ENCODE results near the gene ECM1. TPM values are rescaled to one million over a fixed set of nuclear protein-coding genes. Genes with fewer than 3 reads are reported as not detected.
A peak's percentile ranks its signal among the peaks of the same experiment; 100 is the strongest.

The ECM1 gene
- total and polyA plus RNA-seq, 2 experiments from 2014 or later = 160 to 282 TPM

- H3K27ac ChIP-seq = peak overlapping the region; percentile 65
- H4K20me1 ChIP-seq (ENCODE audit: insufficient read depth) = no peaks in the 10 kb centered on the region
- no peak overlapping the region for H3K4me3 ChIP-seq
- DNase-seq = peak; percentile 87
- no peaks in the 10 kb centered on the region for H3K36me3 ChIP-seq (ENCODE audit: low read depth)
- no peaks in the 10 kb centered on the region for H3K27me3 ChIP-seq (replicated peaks; ENCODE audit: insufficient read depth)
- in situ Hi-C loops (cut with MboI) = no loop called here
- WGBS, 2 experiments (ENCODE audit: low coverage in 1 of 2, low lambda C conversion rate in 2 of 2, missing lambda C conversion rate in 2 of 2) = 47 to 54% methylated on average over 5 of the region's 5 CpGs
- H2AFZ ChIP-seq = peak overlapping the region; percentile 98
- TF ChIP-seq EZH2phosphoT487 (IDR thresholded peaks at IDR 0.05; ENCODE audit: insufficient read depth, low read depth) = no peak
- TF ChIP-seq EZH2 (IDR thresholded peaks at IDR 0.05; ENCODE audit: insufficient read depth, poor library complexity, severe bottlenecking) = no peak
- H3K9ac ChIP-seq = 0 out of 2 replicates have a peak overlapping the region, but pooled peaks have one; percentile 9
- peaks cover 19% of the 10 kb centered on the region for H3K4me1 ChIP-seq (ENCODE audit: insufficient read depth)
- no peaks in the 10 kb centered on the region for H3K9me2 ChIP-seq (ENCODE audit: insufficient read depth)
- peak overlapping the region; percentile 68 for H3K4me2 ChIP-seq (ENCODE audit: unreplicated experiment)
- H3F3A ChIP-seq (ENCODE audit: insufficient read depth) = peaks cover 11% of the 10 kb centered on the region
- H3K9me3 ChIP-seq (ENCODE audit: low read depth) = no peaks in the 10 kb centered on the region
- H3K79me2 ChIP-seq (ENCODE audit: insufficient read depth) = peaks cover 9% of the 10 kb centered on the region
Observed at GRCh38 chr1:150484431-150484830, 23.5 kb upstream of the ECM1 start.

DNA sequence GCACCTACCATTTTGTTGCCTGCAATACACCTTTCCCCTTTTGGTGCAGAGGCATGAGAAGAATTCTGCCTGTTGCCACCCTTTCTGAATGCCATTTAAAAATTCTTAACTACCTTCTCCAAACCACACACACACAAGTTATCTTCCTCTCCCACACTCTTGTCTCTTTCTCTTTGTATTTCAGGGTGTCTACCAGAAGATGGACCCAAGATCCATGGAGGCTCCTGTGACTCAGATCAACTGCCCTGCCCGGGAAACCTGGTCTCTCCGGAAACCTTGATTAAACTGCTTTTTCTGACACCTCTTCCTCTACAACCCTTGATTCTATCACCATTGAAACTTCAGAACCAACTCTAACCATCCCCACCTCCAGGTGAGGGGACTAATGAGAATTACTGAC, 23.0 kb upstream of the ECM1 start:
- H3K4me1 ChIP-seq (ENCODE audit: insufficient read depth) = peaks cover 19% of the 10 kb centered on the region
- in situ Hi-C loops (cut with MboI) = no loop called here
- no peak for TF ChIP-seq EZH2 (IDR thresholded peaks at IDR 0.05; ENCODE audit: insufficient read depth, poor library complexity, severe bottlenecking)
- no peak for TF ChIP-seq EZH2phosphoT487 (IDR thresholded peaks at IDR 0.05; ENCODE audit: insufficient read depth, low read depth)
- no peaks in the 10 kb centered on the region for H3K9me3 ChIP-seq (ENCODE audit: low read depth)
- peaks cover 11% of the 10 kb centered on the region for H3F3A ChIP-seq (ENCODE audit: insufficient read depth)
- H3K9me2 ChIP-seq (ENCODE audit: insufficient read depth) = no peaks in the 10 kb centered on the region
- DNase-seq = peak; percentile 79
- H3K4me3 ChIP-seq = no peak overlapping the region
- H2AFZ ChIP-seq = peak overlapping the region; percentile 98
- 2 to 8% methylated on average over 2 of the region's 2 CpGs for WGBS, 2 experiments (ENCODE audit: low coverage in 1 of 2, low lambda C conversion rate in 2 of 2, missing lambda C conversion rate in 2 of 2)
- H3K27ac ChIP-seq = peak overlapping the region; percentile 65
- H4K20me1 ChIP-seq (ENCODE audit: insufficient read depth) = no peaks in the 10 kb centered on the region
- peak overlapping the region; percentile 9; the same call in 1 of the 2 replicates for H3K9ac ChIP-seq
- H3K27me3 ChIP-seq (replicated peaks; ENCODE audit: insufficient read depth) = no peaks in the 10 kb centered on the region
- no peaks in the 10 kb centered on the region for H3K36me3 ChIP-seq (ENCODE audit: low read depth)
- peak overlapping the region; percentile 68 for H3K4me2 ChIP-seq (ENCODE audit: unreplicated experiment)
- peaks cover 9% of the 10 kb centered on the region for H3K79me2 ChIP-seq (ENCODE audit: insufficient read depth)

- in situ Hi-C loops (cut with MboI) = no loop called here
- no peak for TF ChIP-seq EZH2 (IDR thresholded peaks at IDR 0.05; ENCODE audit: insufficient read depth, poor library complexity, severe bottlenecking)
- no peak for TF ChIP-seq EZH2phosphoT487 (IDR thresholded peaks at IDR 0.05; ENCODE audit: insufficient read depth, low read depth)
- Histone ChIP-seq H3K4me1 (ENCODE audit: insufficient read depth) (peaks cover 19% of the 10 kb centered on the region), H2AFZ (peak within 1 kb of the TSS; percentile 98), H3K4me2 (ENCODE audit: unreplicated experiment) (peak within 1 kb of the TSS; percentile 91), H3K27me3 (replicated peaks; ENCODE audit: insufficient read depth) (no peaks in the 10 kb centered on the region), H3K79me2 (ENCODE audit: insufficient read depth) (peaks cover 9% of the 10 kb centered on the region), H3K36me3 (ENCODE audit: low read depth) (peaks cover 5% of the 10 kb centered on the region; the same call in 1 of the 2 replicates), H3K9me3 (ENCODE audit: low read depth) (no peaks in the 10 kb centered on the region), H3K27ac (peak within 1 kb of the TSS; percentile 58), H4K20me1 (ENCODE audit: insufficient read depth) (no peaks in the 10 kb centered on the region), H3K4me3 (peak within 1 kb of the TSS; percentile 96), H3K9ac (peak within 1 kb of the TSS; percentile 92), H3F3A (ENCODE audit: insufficient read depth) (peaks cover 11% of the 10 kb centered on the region), H3K9me2 (ENCODE audit: insufficient read depth) (no peaks in the 10 kb centered on the region)
- WGBS, 2 experiments (ENCODE audit: low coverage in 1 of 2, low lambda C conversion rate in 2 of 2, missing lambda C conversion rate in 2 of 2) = 0 to 2% methylated on average over 30 of the region's 30 CpGs
- peak; percentile 96 for DNase-seq
Observed at GRCh38 chr1:150486966-150487762, 20.7 kb upstream of the ECM1 start, which contains the start of gene TARS2. Gene TARS2 (plus strand): TSS chr1:150487419. CDS start chr1:150487451, 32 bp downstream.

- Histone ChIP-seq H3K27me3 (replicated peaks; ENCODE audit: insufficient read depth) (no peaks in the 10 kb centered on the region), H3K36me3 (ENCODE audit: low read depth) (peaks cover 7% of the 10 kb centered on the region; the same call in 1 of the 2 replicates), H3K9me2 (ENCODE audit: insufficient read depth) (no peaks in the 10 kb centered on the region), H3K4me1 (ENCODE audit: insufficient read depth) (peaks cover 19% of the 10 kb centered on the region), H3K27ac (no peak overlapping the region), H3K9ac (peak overlapping the region; percentile 92), H3K4me2 (ENCODE audit: unreplicated experiment) (peak overlapping the region; percentile 91), H3K4me3 (peak overlapping the region; percentile 96), H2AFZ (peak overlapping the region; percentile 98), H3F3A (ENCODE audit: insufficient read depth) (peaks cover 11% of the 10 kb centered on the region), H3K79me2 (ENCODE audit: insufficient read depth) (peaks cover 9% of the 10 kb centered on the region), H4K20me1 (ENCODE audit: insufficient read depth) (no peaks in the 10 kb centered on the region), H3K9me3 (ENCODE audit: low read depth) (no peaks in the 10 kb centered on the region)
- 1 to 5% methylated on average over 7 of the region's 7 CpGs for WGBS, 2 experiments (ENCODE audit: low coverage in 1 of 2, low lambda C conversion rate in 2 of 2, missing lambda C conversion rate in 2 of 2)
- TF ChIP-seq EZH2phosphoT487 (IDR thresholded peaks at IDR 0.05; ENCODE audit: insufficient read depth, low read depth) = no peak
- no peak for TF ChIP-seq EZH2 (IDR thresholded peaks at IDR 0.05; ENCODE audit: insufficient read depth, poor library complexity, severe bottlenecking)
- in situ Hi-C loops (cut with MboI) = no loop called here
- no peak for DNase-seq
Observed at GRCh38 chr1:150487763-150488115, 20.2 kb upstream of the ECM1 start.

Data from GM23248 (cell line).